ENCODE results near the gene ARHGAP29.

Gene ARHGAP29

GRCh38 chr1:94205639-94206038 lies 31.7 kb downstream of the ARHGAP29 start:
- no peak overlapping the region for H2AFZ ChIP-seq (ENCODE audit: low read length)
- H3K27ac ChIP-seq (ENCODE audit: low read depth, low read length, poor library complexity, severe bottlenecking) = no peak overlapping the region
- no peaks in the 10 kb centered on the region for H3K4me1 ChIP-seq (ENCODE audit: insufficient read depth, low read length, severe bottlenecking)
- no peaks in the 10 kb centered on the region for H3K36me3 ChIP-seq (ENCODE audit: insufficient read depth, low read length)
- TF ChIP-seq CTCF (IDR thresholded peaks at IDR 0.05; ENCODE audit: low read length) (no peak), EZH2 (IDR thresholded peaks at IDR 0.05; ENCODE audit: borderline replicate concordance, low read length) (no peak)
- H3K9ac ChIP-seq (ENCODE audit: low read length) = no peak overlapping the region
- H3F3A ChIP-seq (ENCODE audit: insufficient read depth, low read length) = no peaks in the 10 kb centered on the region
- 0 out of 2 replicates have a peak, but pooled peaks cover 3% of the 10 kb centered on the region for H3K9me3 ChIP-seq (ENCODE audit: low read length)
- no peaks in the 10 kb centered on the region for H4K20me1 ChIP-seq (ENCODE audit: insufficient read depth, low read length)
- H3K4me2 ChIP-seq (ENCODE audit: low read length) = no peak overlapping the region
- H3K9me2 ChIP-seq (ENCODE audit: low read depth, low read length) = no peaks in the 10 kb centered on the region
- H3K79me2 ChIP-seq (ENCODE audit: insufficient read depth, low read length) = no peaks in the 10 kb centered on the region
- H3K4me3 ChIP-seq (ENCODE audit: low read depth, low read length, poor library complexity, severe bottlenecking) = no peak overlapping the region
- no peaks in the 10 kb centered on the region for H3K27me3 ChIP-seq (ENCODE audit: insufficient read depth, low read length)

- H3K27ac ChIP-seq (ENCODE audit: low read depth, low read length, poor library complexity, severe bottlenecking) = no peak overlapping the region
- no peak overlapping the region for H2AFZ ChIP-seq (ENCODE audit: low read length)
- H3K9ac ChIP-seq (ENCODE audit: low read length) = no peak overlapping the region
- H3K36me3 ChIP-seq (ENCODE audit: insufficient read depth, low read length) = no peaks in the 10 kb centered on the region
- H3K4me3 ChIP-seq (ENCODE audit: low read depth, low read length, poor library complexity, severe bottlenecking) = no peak overlapping the region
- H3K4me2 ChIP-seq (ENCODE audit: low read length) = no peak overlapping the region
- no peaks in the 10 kb centered on the region for H3K9me3 ChIP-seq (ENCODE audit: low read length)
- H3K9me2 ChIP-seq (ENCODE audit: low read depth, low read length) = no peaks in the 10 kb centered on the region
- H3K79me2 ChIP-seq (ENCODE audit: insufficient read depth, low read length) = no peaks in the 10 kb centered on the region
- no peaks in the 10 kb centered on the region for H3F3A ChIP-seq (ENCODE audit: insufficient read depth, low read length)
- TF ChIP-seq CTCF (IDR thresholded peaks at IDR 0.05; ENCODE audit: low read length) (no peak), EZH2 (IDR thresholded peaks at IDR 0.05; ENCODE audit: borderline replicate concordance, low read length) (no peak)
- H3K27me3 ChIP-seq (ENCODE audit: insufficient read depth, low read length) = no peaks in the 10 kb centered on the region
- no peaks in the 10 kb centered on the region for H4K20me1 ChIP-seq (ENCODE audit: insufficient read depth, low read length)
- H3K4me1 ChIP-seq (ENCODE audit: insufficient read depth, low read length, severe bottlenecking) = no peaks in the 10 kb centered on the region
Observed at GRCh38 chr1:94202241-94202640, 35.1 kb downstream of the ARHGAP29 start.

GRCh38 chr1:94199398-94199797 lies 38.0 kb downstream of the ARHGAP29 start:
- H3K79me2 ChIP-seq (ENCODE audit: insufficient read depth, low read length) = no peaks in the 10 kb centered on the region
- no peaks in the 10 kb centered on the region for H3K36me3 ChIP-seq (ENCODE audit: insufficient read depth, low read length)
- no peaks in the 10 kb centered on the region for H3K4me1 ChIP-seq (ENCODE audit: insufficient read depth, low read length, severe bottlenecking)
- H3K4me3 ChIP-seq (ENCODE audit: low read depth, low read length, poor library complexity, severe bottlenecking) = no peak overlapping the region
- no peaks in the 10 kb centered on the region for H3K9me3 ChIP-seq (ENCODE audit: low read length)
- no peak overlapping the region for H3K9ac ChIP-seq (ENCODE audit: low read length)
- no peak overlapping the region for H3K4me2 ChIP-seq (ENCODE audit: low read length)
- H3K27ac ChIP-seq (ENCODE audit: low read depth, low read length, poor library complexity, severe bottlenecking) = no peak overlapping the region
- no peaks in the 10 kb centered on the region for H3F3A ChIP-seq (ENCODE audit: insufficient read depth, low read length)
- H3K27me3 ChIP-seq (ENCODE audit: insufficient read depth, low read length) = no peaks in the 10 kb centered on the region
- no peaks in the 10 kb centered on the region for H3K9me2 ChIP-seq (ENCODE audit: low read depth, low read length)
- TF ChIP-seq CTCF (IDR thresholded peaks at IDR 0.05; ENCODE audit: low read length) = no peak
- no peak for TF ChIP-seq EZH2 (IDR thresholded peaks at IDR 0.05; ENCODE audit: borderline replicate concordance, low read length)
- H4K20me1 ChIP-seq (ENCODE audit: insufficient read depth, low read length) = no peaks in the 10 kb centered on the region
- no peak overlapping the region for H2AFZ ChIP-seq (ENCODE audit: low read length)
